H1 (cell line): Measurements from ENCODE around the gene SLMAP. TPM values are rescaled to one million over a fixed set of nuclear protein-coding genes. Genes with fewer than 3 reads are reported as not detected.

Source experiments
- BACH1 ChIP-seq: IDR thresholded peaks from 2 replicates; pipeline ENCODE4 v1.6.1; 2012; ENCODE audit warnings: low read length, improper control_type of control experiment
- CBX8 ChIP-seq: fragments of 300-800, 300-1000 bp; sonication (generic); IDR thresholded peaks from 2 replicates; pipeline ENCODE4 v1.7.1; 2016; ENCODE audit warnings: low read depth, low read length, borderline replicate concordance
- EP300 ChIP-seq, 2 experiments: IDR thresholded peaks; 1 replicate in 1 of 2; 2 replicates in 1 of 2; pipeline ENCODE4 v1.6.1; 2011 to 2012; ENCODE audit warnings: low read depth in 2 of 2, low read length in 2 of 2, mild to moderate bottlenecking in 2 of 2, borderline replicate concordance in 1 of 2, inconsistent platforms in 1 of 2, moderate library complexity in 1 of 2
- GTF2F1 ChIP-seq: IDR thresholded peaks from 2 replicates; pipeline ENCODE4 v1.6.1; 2012; ENCODE audit warnings: low read depth, low read length, improper control_type of control experiment, borderline replicate concordance
- HDAC2 ChIP-seq, 2 experiments: fragments of 300-600 bp in 1 of 2; sonication (generic) in 1 of 2; IDR thresholded peaks; 2 replicates each; pipeline ENCODE4 v1.6.1; 2011 to 2012; ENCODE audit warnings: low read depth in 2 of 2, low read length in 2 of 2, mild to moderate bottlenecking in 2 of 2, moderate library complexity in 2 of 2, borderline replicate concordance in 1 of 2, inconsistent platforms in 1 of 2
- NANOG ChIP-seq: IDR thresholded peaks from 2 replicates; pipeline ENCODE4 v1.6.1; 2011; ENCODE audit warnings: low read length, low read depth, mild to moderate bottlenecking, inconsistent platforms; ENCODE audit not compliant: insufficient read depth, poor library complexity, severe bottlenecking
- TAF1 ChIP-seq: IDR thresholded peaks from 2 replicates; pipeline ENCODE4 v1.6.1; 2011; ENCODE audit warnings: mild to moderate bottlenecking, low read depth, low read length
- polyA plus RNA-seq, 7 experiments: library from polyadenylated mRNA; depleted of rRNA in 3 of 7; stranded (reverse) in 5 of 7; unstranded in 2 of 7; fragments of >200 nt in 5 of 7; fragments of 200-250 nt in 2 of 7; gene quantifications; 1 replicate in 5 of 7; 2 replicates in 1 of 7; 4 replicates in 1 of 7; pipeline versions ENCODE4 v1.2.1 to v1.2.3, GENCODE V29; 2011 to 2013; ENCODE audit warnings: missing spikeins in 2 of 7, mixed read lengths in 2 of 7
- total RNA-seq: library from RNA; stranded (reverse); fragmentation: NEBNext Ultra II Directional; extraction: Animal tissue kit (Norgen Biotek cat#: 25700); gene quantifications from 2 replicates; pipeline ENCODE4 v1.2.1, GENCODE V29; 2021
- TF ChIP-seq, protein P1 (sequence below): fragments of 300-600 bp; sonication (generic); IDR thresholded peaks from 2 replicates; pipeline ENCODE4 v1.7.1; 2012; ENCODE audit warnings: low read length, moderate library complexity, mild to moderate bottlenecking, inconsistent platforms; ENCODE audit not compliant: insufficient replicate concordance
- TF ChIP-seq, protein P2 (sequence below): IDR thresholded peaks from 2 replicates; pipeline ENCODE4 v1.6.1; 2012; ENCODE audit warnings: inconsistent platforms

SLMAP gene
- total and polyA plus RNA-seq, 2 of the 8 experiments (the other 6 are each of a cell fraction or from before 2014, with no cell fraction given), result 13.6 to 70.4 TPM

DNA sequence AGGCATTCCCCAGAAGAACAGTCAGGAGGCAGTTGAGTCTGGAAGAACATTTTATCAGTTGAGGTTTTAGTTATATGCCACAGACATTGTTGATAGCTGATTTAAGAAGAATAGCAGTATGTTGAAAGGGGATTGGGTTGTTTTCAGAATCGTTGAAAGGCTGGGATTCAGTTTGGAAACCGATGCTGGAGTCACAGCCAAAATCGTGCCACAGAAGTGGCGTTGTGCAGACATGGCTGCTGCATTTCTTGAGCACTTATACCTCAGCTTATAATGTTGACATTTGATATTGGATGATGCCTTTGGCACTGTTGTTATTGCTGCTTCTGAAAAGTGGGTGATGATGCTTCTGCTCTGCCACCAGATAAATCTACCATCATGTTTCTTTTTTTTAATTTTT lies 16.1 kb downstream of the SLMAP start (continued):
- TF ChIP-seq, protein P1, sequence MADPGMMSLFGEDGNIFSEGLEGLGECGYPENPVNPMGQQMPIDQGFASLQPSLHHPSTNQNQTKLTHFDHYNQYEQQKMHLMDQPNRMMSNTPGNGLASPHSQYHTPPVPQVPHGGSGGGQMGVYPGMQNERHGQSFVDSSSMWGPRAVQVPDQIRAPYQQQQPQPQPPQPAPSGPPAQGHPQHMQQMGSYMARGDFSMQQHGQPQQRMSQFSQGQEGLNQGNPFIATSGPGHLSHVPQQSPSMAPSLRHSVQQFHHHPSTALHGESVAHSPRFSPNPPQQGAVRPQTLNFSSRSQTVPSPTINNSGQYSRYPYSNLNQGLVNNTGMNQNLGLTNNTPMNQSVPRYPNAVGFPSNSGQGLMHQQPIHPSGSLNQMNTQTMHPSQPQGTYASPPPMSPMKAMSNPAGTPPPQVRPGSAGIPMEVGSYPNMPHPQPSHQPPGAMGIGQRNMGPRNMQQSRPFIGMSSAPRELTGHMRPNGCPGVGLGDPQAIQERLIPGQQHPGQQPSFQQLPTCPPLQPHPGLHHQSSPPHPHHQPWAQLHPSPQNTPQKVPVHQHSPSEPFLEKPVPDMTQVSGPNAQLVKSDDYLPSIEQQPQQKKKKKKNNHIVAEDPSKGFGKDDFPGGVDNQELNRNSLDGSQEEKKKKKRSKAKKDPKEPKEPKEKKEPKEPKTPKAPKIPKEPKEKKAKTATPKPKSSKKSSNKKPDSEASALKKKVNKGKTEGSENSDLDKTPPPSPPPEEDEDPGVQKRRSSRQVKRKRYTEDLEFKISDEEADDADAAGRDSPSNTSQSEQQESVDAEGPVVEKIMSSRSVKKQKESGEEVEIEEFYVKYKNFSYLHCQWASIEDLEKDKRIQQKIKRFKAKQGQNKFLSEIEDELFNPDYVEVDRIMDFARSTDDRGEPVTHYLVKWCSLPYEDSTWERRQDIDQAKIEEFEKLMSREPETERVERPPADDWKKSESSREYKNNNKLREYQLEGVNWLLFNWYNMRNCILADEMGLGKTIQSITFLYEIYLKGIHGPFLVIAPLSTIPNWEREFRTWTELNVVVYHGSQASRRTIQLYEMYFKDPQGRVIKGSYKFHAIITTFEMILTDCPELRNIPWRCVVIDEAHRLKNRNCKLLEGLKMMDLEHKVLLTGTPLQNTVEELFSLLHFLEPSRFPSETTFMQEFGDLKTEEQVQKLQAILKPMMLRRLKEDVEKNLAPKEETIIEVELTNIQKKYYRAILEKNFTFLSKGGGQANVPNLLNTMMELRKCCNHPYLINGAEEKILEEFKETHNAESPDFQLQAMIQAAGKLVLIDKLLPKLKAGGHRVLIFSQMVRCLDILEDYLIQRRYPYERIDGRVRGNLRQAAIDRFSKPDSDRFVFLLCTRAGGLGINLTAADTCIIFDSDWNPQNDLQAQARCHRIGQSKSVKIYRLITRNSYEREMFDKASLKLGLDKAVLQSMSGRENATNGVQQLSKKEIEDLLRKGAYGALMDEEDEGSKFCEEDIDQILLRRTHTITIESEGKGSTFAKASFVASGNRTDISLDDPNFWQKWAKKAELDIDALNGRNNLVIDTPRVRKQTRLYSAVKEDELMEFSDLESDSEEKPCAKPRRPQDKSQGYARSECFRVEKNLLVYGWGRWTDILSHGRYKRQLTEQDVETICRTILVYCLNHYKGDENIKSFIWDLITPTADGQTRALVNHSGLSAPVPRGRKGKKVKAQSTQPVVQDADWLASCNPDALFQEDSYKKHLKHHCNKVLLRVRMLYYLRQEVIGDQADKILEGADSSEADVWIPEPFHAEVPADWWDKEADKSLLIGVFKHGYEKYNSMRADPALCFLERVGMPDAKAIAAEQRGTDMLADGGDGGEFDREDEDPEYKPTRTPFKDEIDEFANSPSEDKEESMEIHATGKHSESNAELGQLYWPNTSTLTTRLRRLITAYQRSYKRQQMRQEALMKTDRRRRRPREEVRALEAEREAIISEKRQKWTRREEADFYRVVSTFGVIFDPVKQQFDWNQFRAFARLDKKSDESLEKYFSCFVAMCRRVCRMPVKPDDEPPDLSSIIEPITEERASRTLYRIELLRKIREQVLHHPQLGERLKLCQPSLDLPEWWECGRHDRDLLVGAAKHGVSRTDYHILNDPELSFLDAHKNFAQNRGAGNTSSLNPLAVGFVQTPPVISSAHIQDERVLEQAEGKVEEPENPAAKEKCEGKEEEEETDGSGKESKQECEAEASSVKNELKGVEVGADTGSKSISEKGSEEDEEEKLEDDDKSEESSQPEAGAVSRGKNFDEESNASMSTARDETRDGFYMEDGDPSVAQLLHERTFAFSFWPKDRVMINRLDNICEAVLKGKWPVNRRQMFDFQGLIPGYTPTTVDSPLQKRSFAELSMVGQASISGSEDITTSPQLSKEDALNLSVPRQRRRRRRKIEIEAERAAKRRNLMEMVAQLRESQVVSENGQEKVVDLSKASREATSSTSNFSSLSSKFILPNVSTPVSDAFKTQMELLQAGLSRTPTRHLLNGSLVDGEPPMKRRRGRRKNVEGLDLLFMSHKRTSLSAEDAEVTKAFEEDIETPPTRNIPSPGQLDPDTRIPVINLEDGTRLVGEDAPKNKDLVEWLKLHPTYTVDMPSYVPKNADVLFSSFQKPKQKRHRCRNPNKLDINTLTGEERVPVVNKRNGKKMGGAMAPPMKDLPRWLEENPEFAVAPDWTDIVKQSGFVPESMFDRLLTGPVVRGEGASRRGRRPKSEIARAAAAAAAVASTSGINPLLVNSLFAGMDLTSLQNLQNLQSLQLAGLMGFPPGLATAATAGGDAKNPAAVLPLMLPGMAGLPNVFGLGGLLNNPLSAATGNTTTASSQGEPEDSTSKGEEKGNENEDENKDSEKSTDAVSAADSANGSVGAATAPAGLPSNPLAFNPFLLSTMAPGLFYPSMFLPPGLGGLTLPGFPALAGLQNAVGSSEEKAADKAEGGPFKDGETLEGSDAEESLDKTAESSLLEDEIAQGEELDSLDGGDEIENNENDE, result no peak
- no peak for TF ChIP-seq EP300 (IDR thresholded peaks at IDR 0.05; ENCODE audit: borderline replicate concordance in 1 of 2, low read depth in 2 of 2, low read length in 2 of 2)
- no peak for TF ChIP-seq CBX8
- TF ChIP-seq, protein P2, sequence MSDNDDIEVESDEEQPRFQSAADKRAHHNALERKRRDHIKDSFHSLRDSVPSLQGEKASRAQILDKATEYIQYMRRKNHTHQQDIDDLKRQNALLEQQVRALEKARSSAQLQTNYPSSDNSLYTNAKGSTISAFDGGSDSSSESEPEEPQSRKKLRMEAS, result no peak
- TF ChIP-seq GTF2F1, result no peak
- TF ChIP-seq HDAC2 (IDR thresholded peaks at IDR 0.05; ENCODE audit: borderline replicate concordance in 1 of 2, low read depth in 2 of 2, low read length in 2 of 2), result no peak
- no peak for TF ChIP-seq NANOG
- no peak for TF ChIP-seq BACH1
- TF ChIP-seq TAF1, result no peak
